SK-N-SH (cell line): ENCODE data around the gene ABCG5. TPM values are rescaled to one million over a fixed set of nuclear protein-coding genes. Genes with fewer than 3 reads are reported as not detected.

ENCODE experiments used
- CTCF ChIA-PET: fragments of 300-600, 350-600 bp; formaldehyde crosslinking; extraction: SDS; loops from one replicate; lab custom pipeline; 2021; lab: Yijun Ruan, JAX
- POLR2A ChIA-PET: fragments of 350-600 bp; sonication (Branson Sonifier 250); formaldehyde crosslinking; extraction: SDS; loops from one replicate; lab custom pipeline; 2020; ENCODE audit warnings: antibody characterized with exemption, inconsistent platforms; lab: Yijun Ruan, JAX
- DNase-seq: peaks from one replicate; pipeline ENCODE4 v3.0.0; 2012
- H2AFZ ChIP-seq: fragments of 200-600 bp; sonication (generic); 2 replicates; pipeline ENCODE4 v1.8.1; 2016; ENCODE audit warnings: antibody characterized with exemption, mild to moderate bottlenecking, low read depth
- H3F3A ChIP-seq: fragments of 200-600 bp; sonication (generic); replicated peaks from 2 replicates; pipeline ENCODE3; 2016; ENCODE audit warnings: antibody characterized with exemption, mild to moderate bottlenecking; ENCODE audit not compliant: insufficient read depth
- H3K27ac ChIP-seq, 2 experiments: fragments of 200-500 bp in 1 of 2; fragments of 200-600 bp in 1 of 2; sonication (Bioruptor generic) in 1 of 2; sonication (generic), shearing (Covaris generic) in 1 of 2; 2 replicates each; pipeline versions ENCODE4 v1.5.1 to v1.6.1; 2014 to 2016; ENCODE audit warnings: low read depth in 2 of 2, inconsistent platforms in 1 of 2, low read length in 1 of 2, mild to moderate bottlenecking in 1 of 2, mixed read lengths in 1 of 2
- H3K27me3 ChIP-seq: fragments of 200-600 bp; sonication (generic), shearing (Covaris generic); 2 replicates; pipeline ENCODE4 v1.6.1; 2016; ENCODE audit warnings: mixed run types; ENCODE audit not compliant: insufficient read depth
- H3K36me3 ChIP-seq, 2 experiments: fragments of 200-500 bp in 1 of 2; fragments of 200-600 bp in 1 of 2; sonication (Bioruptor generic) in 1 of 2; sonication (generic) in 1 of 2; replicated peaks in 1 of 2; 2 replicates each; pipeline versions ENCODE3 to v1.5.1; 2014 to 2016; ENCODE audit warnings: low read length in 1 of 2, mild to moderate bottlenecking in 1 of 2; ENCODE audit not compliant: insufficient read depth in 2 of 2, control insufficient read depth in 1 of 2
- H3K4me1 ChIP-seq, 2 experiments: fragments of 200-500 bp in 1 of 2; fragments of 200-600 bp in 1 of 2; sonication (Bioruptor generic) in 1 of 2; sonication (generic), shearing (Covaris generic) in 1 of 2; 2 replicates each; pipeline versions ENCODE4 v1.5.1 to v1.6.1; 2014 to 2016; ENCODE audit warnings: low read depth in 1 of 2, low read length in 1 of 2, mixed run types in 1 of 2; ENCODE audit not compliant: insufficient read depth in 2 of 2, control insufficient read depth in 1 of 2
- H3K4me2 ChIP-seq: fragments of 200-600 bp; sonication (generic), shearing (Covaris generic); 2 replicates; pipeline ENCODE4 v1.6.1; 2017; ENCODE audit warnings: mixed run types
- H3K4me3 ChIP-seq, 2 experiments: fragments of 200-500 bp in 1 of 2; fragments of 200-600 bp in 1 of 2; sonication (Bioruptor generic) in 1 of 2; sonication (generic), shearing (Covaris generic) in 1 of 2; 2 replicates each; pipeline versions ENCODE4 v1.5.1 to v1.8.1; 2014 to 2016; ENCODE audit warnings: low read depth in 2 of 2, inconsistent platforms in 1 of 2, low read length in 1 of 2, mild to moderate bottlenecking in 1 of 2, mixed read lengths in 1 of 2, moderate library complexity in 1 of 2
- H3K79me2 ChIP-seq: fragments of 200-600 bp; sonication (generic); 2 replicates; pipeline ENCODE4 v1.8.1; 2017; ENCODE audit warnings: mild to moderate bottlenecking; ENCODE audit not compliant: insufficient read depth
- H3K9ac ChIP-seq: fragments of 200-600 bp; sonication (generic); 2 replicates; pipeline ENCODE4 v1.6.1; 2017; ENCODE audit warnings: mixed run types
- H3K9me2 ChIP-seq: fragments of 200-600 bp; sonication (generic); 2 replicates; pipeline ENCODE4 v1.6.1; 2017; ENCODE audit warnings: mixed run types
- H3K9me3 ChIP-seq: fragments of 200-600 bp; sonication (generic); 2 replicates; pipeline ENCODE4 v1.6.1; 2017; ENCODE audit warnings: mixed run types, mild to moderate bottlenecking, moderate library complexity
- H4K20me1 ChIP-seq: fragments of 200-600 bp; sonication (generic); 2 replicates; pipeline ENCODE4 v1.6.1; 2017; ENCODE audit warnings: mild to moderate bottlenecking, mixed run types; ENCODE audit not compliant: insufficient read depth
- EP300 ChIP-seq, 2 experiments: IDR thresholded peaks; 2 replicates each; pipeline versions ENCODE4 v1.4.0 to v1.6.1; 2012; ENCODE audit warnings: borderline replicate concordance in 1 of 2, low read depth in 1 of 2, low read length in 1 of 2
- EZH2phosphoT487 ChIP-seq: fragments of 200-600 bp; sonication (generic); IDR thresholded peaks from 2 replicates; pipeline ENCODE4 v1.6.1; 2017; ENCODE audit warnings: low read depth, mixed run types, mild to moderate bottlenecking, antibody characterized with exemption, moderate library complexity, borderline replicate concordance
- FOSL2 ChIP-seq: IDR thresholded peaks from 2 replicates; pipeline ENCODE4 v1.4.0; 2012; ENCODE audit warnings: low read depth, mild to moderate bottlenecking, moderate library complexity, borderline replicate concordance
- FOXM1 ChIP-seq: IDR thresholded peaks from 2 replicates; pipeline ENCODE4 v1.4.0; 2012; ENCODE audit warnings: low read depth, mild to moderate bottlenecking
- GABPA ChIP-seq: IDR thresholded peaks from 2 replicates; pipeline ENCODE4 v1.4.0; 2012; ENCODE audit warnings: low read depth, mild to moderate bottlenecking
- GATA2 ChIP-seq: sonication (generic); formaldehyde crosslinking; IDR thresholded peaks from 2 replicates; pipeline ENCODE4 v1.5.0; 2020; ENCODE audit warnings: mild to moderate bottlenecking, missing genetic modification reagents
- NRF1 ChIP-seq: IDR thresholded peaks from 2 replicates; pipeline ENCODE4 v1.6.1; 2012; ENCODE audit warnings: low read depth, mild to moderate bottlenecking, low read length
- RAD21 ChIP-seq: IDR thresholded peaks from 2 replicates; pipeline ENCODE4 v1.6.1; 2012; ENCODE audit warnings: mild to moderate bottlenecking, low read length
- RFX5 ChIP-seq: IDR thresholded peaks from 2 replicates; pipeline ENCODE4 v1.6.1; 2012; ENCODE audit warnings: mild to moderate bottlenecking, improper control_type of control experiment, low read length
- SMC3 ChIP-seq: IDR thresholded peaks from 2 replicates; pipeline ENCODE4 v1.6.1; 2012; ENCODE audit warnings: low read depth, low read length, improper control_type of control experiment
- TAF1 ChIP-seq: IDR thresholded peaks from 2 replicates; pipeline ENCODE4 v1.6.1; 2012; ENCODE audit warnings: low read depth, mild to moderate bottlenecking, low read length, moderate library complexity, borderline replicate concordance
- YY1 ChIP-seq: IDR thresholded peaks from 2 replicates; pipeline ENCODE4 v1.4.0; 2012; ENCODE audit warnings: low read depth, mild to moderate bottlenecking
- WGBS: methylation state at CpG from one replicate; pipeline ENCODE4 v1.1.6; 2017; ENCODE audit warnings: low lambda C conversion rate; 5-methylcytosine and 5-hydroxymethylcytosine counted together
- polyA plus RNA-seq, 3 experiments: library from polyadenylated mRNA; depleted of rRNA; stranded (reverse); fragments of >200 nt; gene quantifications; 2 replicates each; pipeline ENCODE4 v1.2.3, GENCODE V29; 2012
- TF ChIP-seq, protein P1 (sequence below): IDR thresholded peaks from 2 replicates; pipeline ENCODE4 v1.4.0; 2012; ENCODE audit warnings: low read depth
- TF ChIP-seq, protein P2 (sequence below): IDR thresholded peaks from 2 replicates; pipeline ENCODE4 v1.6.1; 2012; ENCODE audit warnings: mild to moderate bottlenecking, low read depth, low read length, moderate library complexity
- TF ChIP-seq, protein P3 (sequence below): fragments of 150-350 bp; IDR thresholded peaks from 2 replicates; pipeline ENCODE4 v1.6.1; 2017; ENCODE audit warnings: antibody characterized with exemption, low read length, low read depth, borderline replicate concordance
- TF ChIP-seq, protein P4 (sequence below): IDR thresholded peaks from 2 replicates; pipeline ENCODE4 v1.4.0; 2012; ENCODE audit warnings: low read depth, borderline replicate concordance

Gene ABCG5
- polyA plus RNA-seq, 1 of the 3 experiments (the other 2 are of a cell fraction): not detected

DNA sequence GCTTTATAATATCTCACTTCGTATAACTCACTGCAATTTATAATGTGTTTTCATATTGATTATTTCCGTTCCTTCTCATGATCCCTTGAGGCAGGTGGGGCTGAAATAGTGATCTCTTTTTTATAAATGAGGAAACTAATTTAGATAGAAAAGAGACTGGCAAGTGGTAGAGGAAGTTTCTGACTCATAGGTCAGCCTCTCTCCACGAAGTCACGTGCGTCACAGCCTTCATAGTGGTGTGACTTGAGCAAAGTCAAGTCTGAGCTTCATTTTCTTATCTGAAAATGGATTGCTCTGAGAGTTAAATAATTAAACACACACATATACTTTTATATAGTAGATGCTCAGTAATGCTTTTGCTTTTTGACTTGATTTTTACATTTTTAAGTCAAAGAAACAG is 19.9 kb downstream of the ABCG5 start:
- Histone ChIP-seq H3K4me3 (no peak overlapping the region), H3K27ac (no peak overlapping the region), H3K79me2 (no peaks in the 10 kb centered on the region), H4K20me1 (no peaks in the 10 kb centered on the region), H3K9ac (no peak overlapping the region), H3K9me2 (no peaks in the 10 kb centered on the region), H3F3A (no peaks in the 10 kb centered on the region), H3K9me3 (no peaks in the 10 kb centered on the region), H2AFZ (no peak overlapping the region), H3K27me3 (no peaks in the 10 kb centered on the region; the same call in 1 of the 2 replicates), H3K4me2 (no peak overlapping the region), H3K4me1 (no peaks in the 10 kb centered on the region), H3K36me3 (no peaks in the 10 kb centered on the region)
- DNase-seq: no peak
- 77% methylated on average over 5 of the region's 5 CpGs for WGBS
- ChIA-PET POLR2A (no interaction called here), CTCF (interaction anchor here (1.3 kb wide), 1 partner anchor 8 kb away, joined by 3 read pairs; no protein-coding TSS in a partner anchor)
- TF ChIP-seq GABPA: no peak
- TF ChIP-seq TAF1: no peak
- TF ChIP-seq, protein P1, sequence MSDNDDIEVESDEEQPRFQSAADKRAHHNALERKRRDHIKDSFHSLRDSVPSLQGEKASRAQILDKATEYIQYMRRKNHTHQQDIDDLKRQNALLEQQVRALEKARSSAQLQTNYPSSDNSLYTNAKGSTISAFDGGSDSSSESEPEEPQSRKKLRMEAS: no peak
- no peak for TF ChIP-seq EP300 (IDR thresholded peaks at IDR 0.05; ENCODE audit: borderline replicate concordance in 1 of 2, low read depth in 1 of 2, low read length in 1 of 2)
- no peak for TF ChIP-seq NRF1
- no peak for TF ChIP-seq FOXM1
- TF ChIP-seq, protein P2, sequence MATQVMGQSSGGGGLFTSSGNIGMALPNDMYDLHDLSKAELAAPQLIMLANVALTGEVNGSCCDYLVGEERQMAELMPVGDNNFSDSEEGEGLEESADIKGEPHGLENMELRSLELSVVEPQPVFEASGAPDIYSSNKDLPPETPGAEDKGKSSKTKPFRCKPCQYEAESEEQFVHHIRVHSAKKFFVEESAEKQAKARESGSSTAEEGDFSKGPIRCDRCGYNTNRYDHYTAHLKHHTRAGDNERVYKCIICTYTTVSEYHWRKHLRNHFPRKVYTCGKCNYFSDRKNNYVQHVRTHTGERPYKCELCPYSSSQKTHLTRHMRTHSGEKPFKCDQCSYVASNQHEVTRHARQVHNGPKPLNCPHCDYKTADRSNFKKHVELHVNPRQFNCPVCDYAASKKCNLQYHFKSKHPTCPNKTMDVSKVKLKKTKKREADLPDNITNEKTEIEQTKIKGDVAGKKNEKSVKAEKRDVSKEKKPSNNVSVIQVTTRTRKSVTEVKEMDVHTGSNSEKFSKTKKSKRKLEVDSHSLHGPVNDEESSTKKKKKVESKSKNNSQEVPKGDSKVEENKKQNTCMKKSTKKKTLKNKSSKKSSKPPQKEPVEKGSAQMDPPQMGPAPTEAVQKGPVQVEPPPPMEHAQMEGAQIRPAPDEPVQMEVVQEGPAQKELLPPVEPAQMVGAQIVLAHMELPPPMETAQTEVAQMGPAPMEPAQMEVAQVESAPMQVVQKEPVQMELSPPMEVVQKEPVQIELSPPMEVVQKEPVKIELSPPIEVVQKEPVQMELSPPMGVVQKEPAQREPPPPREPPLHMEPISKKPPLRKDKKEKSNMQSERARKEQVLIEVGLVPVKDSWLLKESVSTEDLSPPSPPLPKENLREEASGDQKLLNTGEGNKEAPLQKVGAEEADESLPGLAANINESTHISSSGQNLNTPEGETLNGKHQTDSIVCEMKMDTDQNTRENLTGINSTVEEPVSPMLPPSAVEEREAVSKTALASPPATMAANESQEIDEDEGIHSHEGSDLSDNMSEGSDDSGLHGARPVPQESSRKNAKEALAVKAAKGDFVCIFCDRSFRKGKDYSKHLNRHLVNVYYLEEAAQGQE: no peak
- no peak for TF ChIP-seq FOSL2
- TF ChIP-seq, protein P3, sequence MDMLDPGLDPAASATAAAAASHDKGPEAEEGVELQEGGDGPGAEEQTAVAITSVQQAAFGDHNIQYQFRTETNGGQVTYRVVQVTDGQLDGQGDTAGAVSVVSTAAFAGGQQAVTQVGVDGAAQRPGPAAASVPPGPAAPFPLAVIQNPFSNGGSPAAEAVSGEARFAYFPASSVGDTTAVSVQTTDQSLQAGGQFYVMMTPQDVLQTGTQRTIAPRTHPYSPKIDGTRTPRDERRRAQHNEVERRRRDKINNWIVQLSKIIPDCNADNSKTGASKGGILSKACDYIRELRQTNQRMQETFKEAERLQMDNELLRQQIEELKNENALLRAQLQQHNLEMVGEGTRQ: no peak
- TF ChIP-seq, protein P4, sequence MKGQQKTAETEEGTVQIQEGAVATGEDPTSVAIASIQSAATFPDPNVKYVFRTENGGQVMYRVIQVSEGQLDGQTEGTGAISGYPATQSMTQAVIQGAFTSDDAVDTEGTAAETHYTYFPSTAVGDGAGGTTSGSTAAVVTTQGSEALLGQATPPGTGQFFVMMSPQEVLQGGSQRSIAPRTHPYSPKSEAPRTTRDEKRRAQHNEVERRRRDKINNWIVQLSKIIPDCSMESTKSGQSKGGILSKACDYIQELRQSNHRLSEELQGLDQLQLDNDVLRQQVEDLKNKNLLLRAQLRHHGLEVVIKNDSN: no peak
- TF ChIP-seq SMC3: no peak
- no peak for TF ChIP-seq YY1
- TF ChIP-seq RFX5: no peak
- no peak for TF ChIP-seq GATA2
- no peak for TF ChIP-seq EZH2phosphoT487
- no peak for TF ChIP-seq RAD21
